GM11168 (cell line): Measurements from ENCODE around the gene SIGLEC9.

ENCODE experiments used
- in situ Hi-C: fragments of 300-500 bp; cut with MboI; formaldehyde crosslinking; loops from one replicate; pipeline ENCODE4 v1.12.0; 2022; ENCODE audit warnings: low sequenced_read_pairs; ENCODE audit not compliant: unreplicated experiment

The SIGLEC9 gene

GRCh38 chr19:51096473-51097165 is 28.1 kb upstream of the SIGLEC9 start:
- in situ Hi-C loops, result no loop called here

GRCh38 chr19:51097166-51097738 is 27.5 kb upstream of the SIGLEC9 start:
- in situ Hi-C loops, result no loop called here

GRCh38 chr19:51097796-51098195 is 26.9 kb upstream of the SIGLEC9 start:
- in situ Hi-C loops, result no loop called here

GRCh38 chr19:51098365-51099046 is 26.2 kb upstream of the SIGLEC9 start:
- in situ Hi-C loops, result no loop called here

GRCh38 chr19:51099047-51099382 is 25.7 kb upstream of the SIGLEC9 start:
- in situ Hi-C loops, result no loop called here

GRCh38 chr19:51100601-51101000 is 24.1 kb upstream of the SIGLEC9 start:
- in situ Hi-C loops, result no loop called here

- in situ Hi-C loops, result no loop called here
Observed at GRCh38 chr19:51101171-51101865, 23.4 kb upstream of the SIGLEC9 start.

- in situ Hi-C loops, result no loop called here
Observed at GRCh38 chr19:51102991-51103390, 21.7 kb upstream of the SIGLEC9 start.

- in situ Hi-C loops, result no loop called here
Observed at GRCh38 chr19:51103926-51104341, 20.8 kb upstream of the SIGLEC9 start.

GRCh38 chr19:51107406-51108065 is 17.2 kb upstream of the SIGLEC9 start:
- in situ Hi-C loops, result no loop called here

GRCh38 chr19:51108066-51108804 is 16.5 kb upstream of the SIGLEC9 start, which contains the start of gene CTU1:
Gene CTU1, minus strand, starts transcription at chr19:51108409. Its CDS starts 3,840 bp downstream, at chr19:51104569.
- in situ Hi-C loops, result no loop called here

GRCh38 chr19:51108805-51109146 is 15.9 kb upstream of the SIGLEC9 start:
- in situ Hi-C loops, result no loop called here

GRCh38 chr19:51110666-51110971 is 14.1 kb upstream of the SIGLEC9 start:
- in situ Hi-C loops, result no loop called here

- in situ Hi-C loops, result no loop called here
Observed at GRCh38 chr19:51111606-51112005, 13.1 kb upstream of the SIGLEC9 start.

- in situ Hi-C loops, result no loop called here
Observed at GRCh38 chr19:51114087-51114729, 10.5 kb upstream of the SIGLEC9 start.

GRCh38 chr19:51116736-51117286 is 7.9 kb upstream of the SIGLEC9 start:
- in situ Hi-C loops, result no loop called here

- in situ Hi-C loops, result no loop called here
Observed at GRCh38 chr19:51119101-51119500, 5.6 kb upstream of the SIGLEC9 start.

GRCh38 chr19:51119611-51120010 is 5.1 kb upstream of the SIGLEC9 start:
- in situ Hi-C loops, result no loop called here

- in situ Hi-C loops, result no loop called here
Observed at GRCh38 chr19:51120160-51120559, 4.5 kb upstream of the SIGLEC9 start.
